ENCODE data around the gene FAM120A. TPM values are rescaled to one million over a fixed set of nuclear protein-coding genes. Genes with fewer than 3 reads are reported as not detected.
A peak's percentile ranks its signal among the peaks of the same experiment; 100 is the strongest.

Gene FAM120A
- total RNA-seq, 4 donors from 2014 or later: 56.5 to 82.3 (median 65.7) TPM

- no peak for TF ChIP-seq CTCF (IDR thresholded peaks at IDR 0.05)
- no peak for TF ChIP-seq POLR2A (IDR thresholded peaks at IDR 0.05)
- H3K27me3 ChIP-seq: no peaks in the 10 kb centered on the region
- DNase-seq: no peak
- H3K4me3 ChIP-seq: no peak overlapping the region
- no peaks in the 10 kb centered on the region for H3K9me3 ChIP-seq
- H3K4me1 ChIP-seq: peaks cover 8 to 48% (median 23%) of the 10 kb centered on the region in 3 donors
- intact Hi-C loops (cut with DNase I): no loop called here
- H3K36me3 ChIP-seq: no peaks in the 10 kb centered on the region
- WGBS, 2 donors: 100% methylated on average over 1 to 4 of the region's 6 CpGs
- no peak overlapping the region for H3K27ac ChIP-seq
Measured at GRCh38 chr9:93597142-93597706, 145.7 kb downstream of the FAM120A start.

- Histone ChIP-seq H3K36me3 (no peaks in the 10 kb centered on the region), H3K27me3 (no peaks in the 10 kb centered on the region), H3K4me1 (peaks cover 8 to 44% (median 23%) of the 10 kb centered on the region in 3 donors), H3K9me3 (no peaks in the 10 kb centered on the region), H3K4me3 (no peak overlapping the region), H3K27ac (peak overlapping the region in 1 of 4 donors; percentile 5)
- 92 to 95% methylated on average over 7 of the region's 15 CpGs for WGBS, 2 donors
- intact Hi-C loops (cut with DNase I): no loop called here
- no peak for TF ChIP-seq POLR2A (IDR thresholded peaks at IDR 0.05)
- TF ChIP-seq CTCF (IDR thresholded peaks at IDR 0.05): no peak
- no peak for DNase-seq
Measured at GRCh38 chr9:93597871-93598646, 146.6 kb downstream of the FAM120A start.

GRCh38 chr9:93598647-93599241, 147.3 kb downstream of the FAM120A start:
- no peak for DNase-seq
- Histone ChIP-seq H3K4me3 (no peak overlapping the region), H3K36me3 (no peaks in the 10 kb centered on the region), H3K4me1 (peaks cover 8 to 41% (median 21%) of the 10 kb centered on the region in 3 donors), H3K27ac (peak overlapping the region in 1 of 4 donors; percentile 5), H3K27me3 (no peaks in the 10 kb centered on the region), H3K9me3 (no peaks in the 10 kb centered on the region)
- no peak for TF ChIP-seq CTCF (IDR thresholded peaks at IDR 0.05)
- no peak for TF ChIP-seq POLR2A (IDR thresholded peaks at IDR 0.05)
- 64 to 76% methylated on average over 11 of the region's 11 CpGs for WGBS, 2 donors
- intact Hi-C loops (cut with DNase I): no loop called here

GRCh38 chr9:93599571-93600403, 148.3 kb downstream of the FAM120A start:
- Histone ChIP-seq H3K4me3 (no peak overlapping the region), H3K27me3 (no peaks in the 10 kb centered on the region), H3K9me3 (no peaks in the 10 kb centered on the region), H3K4me1 (peaks cover 0 to 31% (median 13%) of the 10 kb centered on the region in 3 donors), H3K36me3 (no peaks in the 10 kb centered on the region), H3K27ac (no peak overlapping the region)
- no peak for DNase-seq
- intact Hi-C loops (cut with DNase I): no loop called here
- TF ChIP-seq CTCF (IDR thresholded peaks at IDR 0.05) (no peak), POLR2A (IDR thresholded peaks at IDR 0.05) (no peak)
- WGBS, 2 donors: 70 to 74% methylated on average over 7 to 16 of the region's 17 CpGs

All from esophagus squamous epithelium (tissue), 5 donors.